GM12878 (cell line): ENCODE measurements around the gene SH2D5. TPM values are rescaled to one million over a fixed set of nuclear protein-coding genes. Genes with fewer than 3 reads are reported as not detected.

Experiments used
- CHD2 ChIP-seq: IDR thresholded peaks from 2 replicates; pipeline ENCODE4 v1.6.1; 2011; ENCODE audit warnings: low read depth, low read length, improper control_type of control experiment, borderline replicate concordance
- E4F1 ChIP-seq: fragments of 450-650 bp; IDR thresholded peaks from 2 replicates; pipeline ENCODE4 v1.6.1; 2018; ENCODE audit warnings: borderline replicate concordance, mild to moderate bottlenecking; ENCODE audit not compliant: partially characterized antibody
- HCFC1 ChIP-seq: fragments of 150-350 bp; IDR thresholded peaks from 2 replicates; pipeline ENCODE4 v1.6.1; 2014; ENCODE audit warnings: low read length
- HDGF ChIP-seq: fragments of 450-650 bp; IDR thresholded peaks from 2 replicates; pipeline ENCODE4 v1.6.1; 2016; ENCODE audit warnings: antibody characterized with exemption
- IKZF1 ChIP-seq: fragments of 450-650 bp; conservative IDR thresholded peaks from 2 replicates; pipeline ENCODE4 v1.6.1; 2017; ENCODE audit warnings: antibody characterized with exemption, mild to moderate bottlenecking
- KDM1A ChIP-seq: fragments of 200-600 bp; sonication (generic); IDR thresholded peaks from 2 replicates; pipeline ENCODE4 v1.6.1; 2016; ENCODE audit warnings: borderline replicate concordance
- LARP7 ChIP-seq: fragments of 450-650 bp; IDR thresholded peaks from 2 replicates; pipeline ENCODE4 v1.6.1; 2017; ENCODE audit warnings: mild to moderate bottlenecking
- MAX ChIP-seq: IDR thresholded peaks from 2 replicates; pipeline ENCODE4 v1.6.1; 2012; ENCODE audit warnings: low read depth, low read length, improper control_type of control experiment
- NBN ChIP-seq: fragments of 450-650 bp; IDR thresholded peaks from 2 replicates; pipeline ENCODE4 v1.6.1; 2016
- NFIC ChIP-seq: IDR thresholded peaks from 2 replicates; pipeline ENCODE4 v1.6.1; 2012; ENCODE audit warnings: low read depth, mild to moderate bottlenecking, inconsistent platforms, low read length, moderate library complexity
- PKNOX1 ChIP-seq: fragments of 450-650 bp; IDR thresholded peaks from 2 replicates; pipeline ENCODE4 v1.6.1; 2016; ENCODE audit warnings: mild to moderate bottlenecking
- POLR2AphosphoS2 ChIP-seq: IDR thresholded peaks from 2 replicates; pipeline ENCODE4 v1.6.1; 2011; ENCODE audit warnings: low read depth, mild to moderate bottlenecking, low read length, improper control_type of control experiment, moderate library complexity
- RCOR1 ChIP-seq: conservative IDR thresholded peaks from 2 replicates; pipeline ENCODE4 v1.6.1; 2012; ENCODE audit warnings: low read depth, low read length, improper control_type of control experiment
- RELB ChIP-seq: fragments of 450-650 bp; IDR thresholded peaks from 2 replicates; pipeline ENCODE4 v1.6.1; 2017; ENCODE audit warnings: low read depth, mild to moderate bottlenecking, moderate library complexity
- RFX5 ChIP-seq: IDR thresholded peaks from 2 replicates; pipeline ENCODE4 v1.6.1; 2011; ENCODE audit warnings: low read depth, low read length, improper control_type of control experiment
- SKIL ChIP-seq: fragments of 450-650 bp; IDR thresholded peaks from 2 replicates; pipeline ENCODE4 v1.6.1; 2017; ENCODE audit warnings: mild to moderate bottlenecking, low read depth, inconsistent platforms; ENCODE audit not compliant: poor library complexity, severe bottlenecking
- SMARCA5 ChIP-seq: fragments of 450-650 bp; IDR thresholded peaks from 2 replicates; pipeline ENCODE4 v1.6.1; 2017; ENCODE audit warnings: mild to moderate bottlenecking
- USF1 ChIP-seq: IDR thresholded peaks from 2 replicates; pipeline ENCODE4 v1.6.1; 2011; ENCODE audit warnings: borderline replicate concordance, low read depth, mild to moderate bottlenecking, moderate library complexity, mixed read lengths, low read length; ENCODE audit not compliant: insufficient read depth; ENCODE audit errors: extremely low read length
- YBX1 ChIP-seq: fragments of 450-650 bp; IDR thresholded peaks from 2 replicates; pipeline ENCODE4 v1.6.1; 2016; ENCODE audit warnings: antibody characterized with exemption
- ZNF274 ChIP-seq: IDR thresholded peaks from one replicate; pipeline ENCODE4 v1.8.0; 2011; ENCODE audit not compliant: insufficient read length, insufficient read depth
- ZNF384 ChIP-seq: IDR thresholded peaks from 2 replicates; pipeline ENCODE4 v1.6.1; 2012; ENCODE audit warnings: low read depth, mild to moderate bottlenecking, low read length, improper control_type of control experiment, borderline replicate concordance
- polyA plus RNA-seq, 11 experiments: library from polyadenylated mRNA; depleted of rRNA in 4 of 11; unstranded in 6 of 11; stranded (reverse) in 5 of 11; fragments of >200 nt; fragmentation: Nextera tagmentation in 4 of 11; fragmentation: Illumina TruSeq in 1 of 11; extraction: Ambion mirVana in 4 of 11; extraction: Trizol in 1 of 11; gene quantifications; 1 replicate in 1 of 11; 2 replicates in 10 of 11; pipeline versions ENCODE4 v1.2.1 to v1.2.3, GENCODE V29; 2011 to 2016; ENCODE audit warnings: inconsistent platforms in 2 of 11, missing spikeins in 2 of 11, low read depth in 1 of 11
- total RNA-seq, 4 experiments: library from RNA; depleted of rRNA in 3 of 4; stranded (reverse); fragments of >200 nt in 3 of 4; fragmentation: Illumina TruSeq in 1 of 4; extraction: Trizol in 1 of 4; gene quantifications; 2 replicates each; pipeline versions ENCODE4 v1.2.1 to v1.2.3, GENCODE V29; 2013 to 2021

The SH2D5 gene
- total and polyA plus RNA-seq, 10 of the 15 experiments (the other 5 are each of a cell fraction or from before 2014, with no cell fraction given), result 0.03 to 0.62 (median 0.20) TPM; not detected in 3

GRCh38 chr1:20696397-20697333 is 35.8 kb downstream of the SH2D5 start (continued):
- TF ChIP-seq RELB, result 0 out of 2 replicates have a peak, but pooled peaks have one; percentile 28
- TF ChIP-seq SKIL, result no peak
- no peak for TF ChIP-seq POLR2AphosphoS2
- TF ChIP-seq HDGF, result 0 out of 2 replicates have a peak, but pooled peaks have one; percentile 64
- no peak for TF ChIP-seq RFX5
- 0 out of 2 replicates have a peak, but pooled peaks have one; percentile 29 for TF ChIP-seq PKNOX1
- no peak for TF ChIP-seq ZNF274
- peak; percentile 60 for TF ChIP-seq IKZF1
- TF ChIP-seq CHD2, result 0 out of 2 replicates have a peak, but pooled peaks have one; percentile 21
- no peak for TF ChIP-seq ZNF384
- 0 out of 2 replicates have a peak, but pooled peaks have one; percentile 5 for TF ChIP-seq HCFC1
- 0 out of 2 replicates have a peak, but pooled peaks have one; percentile 33 for TF ChIP-seq NBN
- peak; percentile 90 for TF ChIP-seq USF1
- peak; percentile 74; the same call in 1 of the 2 replicates for TF ChIP-seq MAX
- no peak for TF ChIP-seq YBX1
- TF ChIP-seq KDM1A, result no peak
- no peak for TF ChIP-seq RCOR1
- no peak for TF ChIP-seq LARP7
- peak; percentile 43; the same call in 1 of the 2 replicates for TF ChIP-seq SMARCA5
- no peak for TF ChIP-seq E4F1
- no peak for TF ChIP-seq NFIC
